HG03103 (cell line): ENCODE results near the gene CIRBP.
"Not testable (repeated sequence)": the region's sequence is repeated elsewhere in the genome, so short reads cannot be mapped to it uniquely, and the experiment has no call there.

ENCODE experiments used
- ATAC-seq: cut with Tn5 transposase; IDR thresholded peaks from one replicate; pipeline ENCODE4 v1.9.1; 2021; ENCODE audit warnings: low read depth; ENCODE audit not compliant: unreplicated experiment

The CIRBP gene

GRCh38 chr19:1305354-1305753 lies 36.2 kb downstream of the CIRBP start:
- not testable (repeated sequence) for ATAC-seq

GRCh38 chr19:1307320-1307719 lies 38.2 kb downstream of the CIRBP start:
- no peak for ATAC-seq

- no peak for ATAC-seq
These were observed 38.7 kb downstream of the CIRBP start for GRCh38 chr19:1307755-1308303.

- ATAC-seq = no peak
These were observed 39.6 kb downstream of the CIRBP start for GRCh38 chr19:1308718-1309117.

- ATAC-seq = no peak
These were observed 41.1 kb downstream of the CIRBP start for GRCh38 chr19:1309977-1310852.

GRCh38 chr19:1310853-1311180 lies 41.7 kb downstream of the CIRBP start:
- no peak for ATAC-seq

GRCh38 chr19:1311543-1312091 lies 42.5 kb downstream of the CIRBP start:
- no peak for ATAC-seq

- no peak for ATAC-seq
These were observed 43.9 kb downstream of the CIRBP start for GRCh38 chr19:1312767-1313694.

- no peak for ATAC-seq
These were observed 44.8 kb downstream of the CIRBP start for GRCh38 chr19:1313695-1314613.

GRCh38 chr19:1315470-1316166 lies 46.5 kb downstream of the CIRBP start:
- no peak for ATAC-seq

- no peak for ATAC-seq
These were observed 47.3 kb downstream of the CIRBP start for GRCh38 chr19:1316466-1316865.

GRCh38 chr19:1317274-1318003 lies 48.3 kb downstream of the CIRBP start:
- no peak for ATAC-seq

GRCh38 chr19:1318678-1319471 lies 49.7 kb downstream of the CIRBP start:
- ATAC-seq = no peak

GRCh38 chr19:1320282-1320650 lies 51.1 kb downstream of the CIRBP start:
- ATAC-seq = not testable (repeated sequence)

- no peak for ATAC-seq
These were observed 52.4 kb downstream of the CIRBP start for GRCh38 chr19:1321539-1321938.

GRCh38 chr19:1322198-1322981 lies 53.3 kb downstream of the CIRBP start:
- ATAC-seq = no peak

- ATAC-seq = no peak
These were observed 55.2 kb downstream of the CIRBP start for GRCh38 chr19:1324249-1324805.
